GM18951 (cell line): ENCODE results near the gene PNPLA2.

ENCODE experiments used
- POLR2A ChIP-seq: IDR thresholded peaks from 4 replicates; pipeline ENCODE4 v1.6.1; 2011; ENCODE audit warnings: mild to moderate bottlenecking; ENCODE audit not compliant: insufficient read length, insufficient read depth; ENCODE audit errors: extremely low read depth
- in situ Hi-C: fragments of 300-500 bp; cut with MboI; formaldehyde crosslinking; loops from one replicate; pipeline ENCODE4 v1.12.0; 2022; ENCODE audit warnings: low sequenced_read_pairs, mixed read lengths, inconsistent platforms; ENCODE audit not compliant: unreplicated experiment

PNPLA2 gene

GRCh38 chr11:867856-868358 is 49.2 kb downstream of the PNPLA2 start:
- no peak for TF ChIP-seq POLR2A
- in situ Hi-C loops, result no loop called here

- no peak for TF ChIP-seq POLR2A
- in situ Hi-C loops, result no loop called here
Measured at GRCh38 chr11:868394-868793, 49.7 kb downstream of the PNPLA2 start.

DNA sequence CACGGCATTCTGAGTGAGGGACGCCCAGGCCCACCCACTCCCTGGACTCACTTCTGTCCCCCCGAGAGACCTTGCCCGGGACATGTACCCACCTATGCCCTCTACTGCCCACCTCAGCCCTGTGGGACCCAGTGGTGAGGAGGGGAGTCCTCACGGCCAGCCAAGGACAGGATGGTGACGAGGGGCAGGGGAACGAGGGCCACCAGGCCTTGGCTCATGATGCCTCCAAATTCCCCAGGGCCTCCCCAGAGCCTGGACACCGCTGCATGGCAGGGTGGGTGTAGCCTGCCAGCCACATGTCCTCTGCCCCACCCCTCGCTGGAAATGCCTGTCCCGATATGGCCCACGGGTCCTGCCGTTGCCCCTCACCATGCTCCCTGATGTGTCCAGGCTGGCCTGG is 50.1 kb downstream of the PNPLA2 start:
- TF ChIP-seq POLR2A, result no peak
- in situ Hi-C loops, result no loop called here

GRCh38 chr11:869399-870126 is 50.8 kb downstream of the PNPLA2 start:
- TF ChIP-seq POLR2A, result no peak
- in situ Hi-C loops, result no loop called here

DNA sequence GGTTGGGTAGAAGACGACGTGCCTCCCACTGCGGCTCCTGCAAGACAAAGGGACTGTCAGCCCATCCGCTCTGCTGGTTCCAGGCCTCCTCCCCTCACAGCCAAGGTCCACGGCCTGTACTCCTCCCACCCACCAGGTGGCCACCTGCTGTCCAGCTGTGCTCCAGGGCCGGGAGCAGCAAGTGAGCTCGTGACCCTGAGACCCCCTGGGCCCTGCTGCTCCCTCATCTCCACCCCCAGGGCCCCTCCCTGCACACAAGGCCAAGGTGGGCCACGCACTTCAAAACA is 51.4 kb downstream of the PNPLA2 start:
- in situ Hi-C loops, result no loop called here
- TF ChIP-seq POLR2A, result no peak

DNA sequence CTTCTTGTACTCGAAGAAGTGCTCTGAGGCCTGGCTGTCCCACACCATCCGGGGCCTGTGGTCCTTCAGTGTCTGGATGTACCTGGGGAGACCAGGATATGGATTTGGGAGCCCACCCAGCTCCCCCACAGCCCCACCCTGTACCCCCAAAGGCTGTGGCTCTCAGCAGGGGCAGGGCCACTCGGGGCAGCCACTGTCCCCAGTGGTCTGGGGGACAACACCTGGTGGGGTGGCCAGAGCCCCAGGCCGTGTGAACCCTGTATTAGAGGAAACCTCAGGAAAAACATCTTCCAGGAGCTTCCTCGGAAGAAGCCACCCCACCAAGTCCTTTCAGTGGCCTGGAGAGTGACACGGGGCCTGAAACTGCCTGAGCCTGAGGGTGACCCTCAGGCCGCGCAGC is 51.7 kb downstream of the PNPLA2 start:
- in situ Hi-C loops, result no loop called here

DNA sequence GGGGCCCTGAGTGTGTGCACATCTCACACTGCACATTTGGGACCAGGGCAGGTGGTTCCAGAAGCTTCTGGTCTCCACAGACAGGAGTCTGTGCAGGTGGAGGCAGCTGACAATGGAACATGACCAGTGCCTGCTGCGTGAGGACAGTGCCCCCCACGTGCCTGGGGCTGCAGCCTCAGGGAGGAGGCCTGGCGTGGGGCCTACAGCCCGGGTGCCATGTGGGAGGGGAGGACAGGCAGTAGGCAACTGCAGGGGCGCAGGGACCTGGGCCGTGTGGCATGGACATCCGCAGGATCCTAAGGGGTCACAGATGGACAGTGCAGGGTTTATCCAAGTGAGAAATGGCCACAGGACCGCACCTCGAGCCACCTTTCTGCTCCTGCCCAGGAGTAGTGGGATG is 52.8 kb downstream of the PNPLA2 start:
- TF ChIP-seq POLR2A, result no peak
- in situ Hi-C loops, result no loop called here

More for the DNA sequence above, 51.7 kb downstream of the PNPLA2 start:
- no peak for TF ChIP-seq POLR2A

DNA sequence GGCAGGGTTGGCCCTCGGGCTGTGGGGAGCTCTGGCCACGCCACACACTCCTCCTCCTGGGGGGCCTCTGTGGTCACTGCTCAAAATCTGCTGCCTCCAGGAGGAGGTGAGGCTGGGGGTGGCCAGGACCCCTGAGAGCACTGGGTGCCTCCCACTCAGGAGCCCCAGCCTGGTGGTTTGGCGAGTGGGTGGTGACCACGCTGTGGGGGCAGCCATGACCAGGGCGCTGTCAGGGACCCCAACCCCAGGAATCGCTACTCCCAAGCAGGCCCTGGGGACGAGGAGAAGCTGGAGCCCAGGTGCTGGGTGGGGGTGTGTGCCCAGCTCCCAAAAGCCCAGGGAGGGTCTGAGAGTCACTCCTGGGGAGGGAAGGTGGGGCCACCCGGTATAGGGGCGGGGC is 54.1 kb downstream of the PNPLA2 start:
- in situ Hi-C loops, result no loop called here
- TF ChIP-seq POLR2A, result no peak

DNA sequence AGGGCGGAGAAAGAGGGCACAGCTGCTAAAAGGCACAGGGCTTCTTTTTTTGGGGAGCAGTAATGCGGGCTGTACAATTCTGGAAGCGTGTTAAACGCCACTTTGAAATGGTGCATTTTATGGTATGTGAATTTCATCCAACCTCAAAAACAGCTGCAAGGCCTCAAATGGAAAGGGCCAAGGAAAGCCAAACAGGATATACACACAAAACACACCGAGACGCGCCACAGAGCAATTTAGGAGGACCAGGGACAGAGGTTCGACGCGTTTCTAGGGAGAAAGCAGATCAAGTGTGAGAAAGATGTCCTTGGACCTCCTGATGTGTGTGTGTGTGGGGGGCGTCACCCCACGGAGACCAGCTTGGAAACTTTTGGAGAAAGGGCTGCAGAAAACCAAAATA is 55.0 kb downstream of the PNPLA2 start:
- TF ChIP-seq POLR2A, result no peak
- in situ Hi-C loops, result no loop called here
